Lower leg skin (tissue), 3 donors: ENCODE measurements around the gene FLII.

Experiments
- POLR2A ChIP-seq, 2 donors: fragments of 450-650 bp; IDR thresholded peaks; one replicate each; pipeline ENCODE4 v1.6.1; 2016 to 2017; ENCODE audit warnings: antibody characterized with exemption in 2 of 2, mild to moderate bottlenecking in 1 of 2, moderate library complexity in 1 of 2
- TF ChIP-seq, protein P1 (sequence below), 3 donors: fragments of 450-650 bp; IDR thresholded peaks; one replicate each; pipeline ENCODE4 v1.5.1; 2016; ENCODE audit warnings: antibody characterized with exemption in 3 of 3, mild to moderate bottlenecking in 3 of 3, moderate library complexity in 2 of 3

DNA sequence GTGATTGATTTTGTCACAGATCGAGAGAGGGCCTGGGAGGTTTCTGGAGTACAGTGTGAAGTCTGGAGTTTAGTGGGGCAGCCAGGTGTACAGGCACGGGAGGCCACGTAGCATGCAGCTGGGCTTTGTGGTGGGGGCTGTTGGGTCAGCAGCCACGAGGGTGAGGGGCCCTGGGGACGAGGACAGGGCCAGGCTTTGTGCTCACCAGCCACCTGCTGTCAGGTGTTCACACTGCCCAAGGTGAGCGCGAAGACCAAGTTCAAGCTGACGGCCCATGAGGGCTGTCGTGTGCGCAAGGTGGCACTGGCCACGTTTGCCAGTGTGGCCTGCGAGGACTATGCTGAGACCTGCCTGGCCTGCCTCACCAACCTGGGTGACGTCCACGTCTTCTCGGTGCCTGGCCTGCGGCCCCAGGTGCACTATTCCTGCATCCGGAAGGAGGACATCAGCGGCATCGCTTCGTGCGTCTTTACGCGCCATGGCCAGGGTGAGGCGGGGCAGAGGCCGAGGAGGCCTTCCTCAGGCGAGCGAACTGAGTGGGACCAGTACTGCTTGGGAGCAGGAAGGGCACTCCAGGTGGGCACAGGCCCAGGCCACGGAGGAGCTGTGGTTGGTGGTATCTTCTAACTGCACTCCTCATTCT, 17.2 kb downstream of the FLII start:
- TF ChIP-seq, protein P1, sequence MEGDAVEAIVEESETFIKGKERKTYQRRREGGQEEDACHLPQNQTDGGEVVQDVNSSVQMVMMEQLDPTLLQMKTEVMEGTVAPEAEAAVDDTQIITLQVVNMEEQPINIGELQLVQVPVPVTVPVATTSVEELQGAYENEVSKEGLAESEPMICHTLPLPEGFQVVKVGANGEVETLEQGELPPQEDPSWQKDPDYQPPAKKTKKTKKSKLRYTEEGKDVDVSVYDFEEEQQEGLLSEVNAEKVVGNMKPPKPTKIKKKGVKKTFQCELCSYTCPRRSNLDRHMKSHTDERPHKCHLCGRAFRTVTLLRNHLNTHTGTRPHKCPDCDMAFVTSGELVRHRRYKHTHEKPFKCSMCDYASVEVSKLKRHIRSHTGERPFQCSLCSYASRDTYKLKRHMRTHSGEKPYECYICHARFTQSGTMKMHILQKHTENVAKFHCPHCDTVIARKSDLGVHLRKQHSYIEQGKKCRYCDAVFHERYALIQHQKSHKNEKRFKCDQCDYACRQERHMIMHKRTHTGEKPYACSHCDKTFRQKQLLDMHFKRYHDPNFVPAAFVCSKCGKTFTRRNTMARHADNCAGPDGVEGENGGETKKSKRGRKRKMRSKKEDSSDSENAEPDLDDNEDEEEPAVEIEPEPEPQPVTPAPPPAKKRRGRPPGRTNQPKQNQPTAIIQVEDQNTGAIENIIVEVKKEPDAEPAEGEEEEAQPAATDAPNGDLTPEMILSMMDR (IDR thresholded peaks at IDR 0.05): no peak
- no peak for TF ChIP-seq POLR2A (IDR thresholded peaks at IDR 0.05)
